Measurements from ENCODE around the gene PTPN2. TPM values are rescaled to one million over a fixed set of nuclear protein-coding genes. Genes with fewer than 3 reads are reported as not detected.

PTPN2 gene
- total RNA-seq, 4 donors from 2014 or later, result 33.1 to 45.3 (median 37.7) TPM

DNA sequence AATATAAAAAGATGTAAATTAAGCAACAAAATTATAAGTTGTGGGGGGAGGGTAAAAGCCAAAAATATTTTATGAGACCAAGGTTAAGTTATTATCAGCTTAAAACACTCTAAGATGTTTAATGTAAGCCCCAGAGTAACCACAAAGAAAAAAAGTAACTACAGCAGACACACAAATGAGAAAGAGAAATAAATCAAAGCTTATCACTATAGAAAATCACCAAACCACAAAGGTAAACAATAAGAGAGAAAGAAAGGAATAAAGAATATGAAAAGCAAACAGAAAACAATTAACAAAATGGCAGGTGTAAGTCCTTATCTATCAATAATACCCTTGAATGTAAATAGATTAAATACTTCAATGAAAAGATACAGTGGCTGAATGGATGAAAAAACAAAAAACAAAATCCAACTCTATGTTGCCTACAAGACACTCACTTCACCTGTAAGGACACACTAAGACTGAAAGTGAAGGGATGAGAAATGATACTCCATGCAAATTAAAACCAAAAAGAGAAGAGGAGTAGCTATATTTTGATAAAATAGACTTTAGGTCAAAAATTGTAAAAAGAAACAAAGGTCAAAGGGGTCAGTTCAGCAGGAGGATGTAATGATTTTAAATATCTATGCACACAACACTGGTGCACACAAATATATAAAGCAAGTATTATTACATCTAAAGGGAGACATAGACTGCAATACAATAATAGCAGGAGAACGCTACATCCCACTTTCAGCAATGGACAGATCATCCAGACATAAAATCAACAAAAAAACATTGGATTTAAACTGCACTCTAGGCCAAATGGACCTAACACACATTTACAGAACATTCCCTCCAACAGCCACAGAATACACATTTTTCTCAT lies 80.7 kb downstream of the PTPN2 start:
- Histone ChIP-seq H3K27ac (no peak overlapping the region), H3K4me3 (replicated peaks in 1 of 3) (no peak overlapping the region), H3K4me1 (no peaks in the 10 kb centered on the region), H3K36me3 (peaks cover 10 to 13% of the 10 kb centered on the region in 2 donors), H3K27me3 (no peaks in the 10 kb centered on the region), H3K9me3 (no peaks in the 10 kb centered on the region)
- WGBS, 2 donors, result 96 to 100% methylated on average over 1 of the region's 1 CpG
- no peak for DNase-seq
- TF ChIP-seq, protein P1, sequence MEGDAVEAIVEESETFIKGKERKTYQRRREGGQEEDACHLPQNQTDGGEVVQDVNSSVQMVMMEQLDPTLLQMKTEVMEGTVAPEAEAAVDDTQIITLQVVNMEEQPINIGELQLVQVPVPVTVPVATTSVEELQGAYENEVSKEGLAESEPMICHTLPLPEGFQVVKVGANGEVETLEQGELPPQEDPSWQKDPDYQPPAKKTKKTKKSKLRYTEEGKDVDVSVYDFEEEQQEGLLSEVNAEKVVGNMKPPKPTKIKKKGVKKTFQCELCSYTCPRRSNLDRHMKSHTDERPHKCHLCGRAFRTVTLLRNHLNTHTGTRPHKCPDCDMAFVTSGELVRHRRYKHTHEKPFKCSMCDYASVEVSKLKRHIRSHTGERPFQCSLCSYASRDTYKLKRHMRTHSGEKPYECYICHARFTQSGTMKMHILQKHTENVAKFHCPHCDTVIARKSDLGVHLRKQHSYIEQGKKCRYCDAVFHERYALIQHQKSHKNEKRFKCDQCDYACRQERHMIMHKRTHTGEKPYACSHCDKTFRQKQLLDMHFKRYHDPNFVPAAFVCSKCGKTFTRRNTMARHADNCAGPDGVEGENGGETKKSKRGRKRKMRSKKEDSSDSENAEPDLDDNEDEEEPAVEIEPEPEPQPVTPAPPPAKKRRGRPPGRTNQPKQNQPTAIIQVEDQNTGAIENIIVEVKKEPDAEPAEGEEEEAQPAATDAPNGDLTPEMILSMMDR (IDR thresholded peaks at IDR 0.05), result no peak
- TF ChIP-seq POLR2A (IDR thresholded peaks at IDR 0.05), result no peak
- intact Hi-C loops (cut with DNase I), result no loop called here

GRCh38 chr18:12802538-12802937 lies 81.5 kb downstream of the PTPN2 start:
- Histone ChIP-seq H3K9me3 (no peaks in the 10 kb centered on the region), H3K27me3 (no peaks in the 10 kb centered on the region), H3K36me3 (peaks cover 10 to 13% of the 10 kb centered on the region in 2 donors), H3K4me3 (replicated peaks in 1 of 3) (no peak overlapping the region), H3K4me1 (no peaks in the 10 kb centered on the region), H3K27ac (no peak overlapping the region)
- DNase-seq, result no peak
- WGBS, 2 donors, result 95% methylated on average over 1 of the region's 1 CpG
- TF ChIP-seq, protein P1 (IDR thresholded peaks at IDR 0.05), result no peak
- TF ChIP-seq POLR2A (IDR thresholded peaks at IDR 0.05), result no peak
- intact Hi-C loops (cut with DNase I), result no loop called here

DNA sequence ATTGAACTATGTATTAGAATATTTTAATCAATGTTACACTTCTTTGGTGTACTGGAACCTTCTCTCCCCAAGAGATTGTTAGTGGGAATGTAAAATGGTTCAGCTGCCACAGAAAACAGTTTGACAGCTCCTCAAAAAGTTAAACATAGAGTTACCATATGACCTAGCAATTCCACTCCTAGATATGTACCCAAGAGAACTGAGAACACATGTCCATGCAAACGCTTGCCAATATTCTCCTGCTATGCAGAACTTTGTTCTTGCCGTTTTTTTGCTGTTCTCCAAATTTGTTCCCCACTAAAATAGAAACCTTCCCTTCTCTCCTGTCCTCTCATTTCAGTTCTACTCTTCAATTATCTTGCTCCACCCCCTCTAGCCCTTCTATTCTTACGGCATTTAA lies 87.6 kb downstream of the PTPN2 start:
- Histone ChIP-seq H3K4me1 (no peaks in the 10 kb centered on the region), H3K4me3 (replicated peaks in 1 of 3) (no peak overlapping the region), H3K36me3 (peaks cover 11 to 12% of the 10 kb centered on the region in 2 donors), H3K27ac (no peak overlapping the region), H3K9me3 (no peaks in the 10 kb centered on the region), H3K27me3 (no peaks in the 10 kb centered on the region)
- DNase-seq, result no peak
- intact Hi-C loops (cut with DNase I), result no loop called here
- TF ChIP-seq POLR2A (IDR thresholded peaks at IDR 0.05), result no peak
- TF ChIP-seq, protein P1 (IDR thresholded peaks at IDR 0.05), result no peak
- 89 to 91% methylated on average over 3 of the region's 3 CpGs for WGBS, 2 donors

DNA sequence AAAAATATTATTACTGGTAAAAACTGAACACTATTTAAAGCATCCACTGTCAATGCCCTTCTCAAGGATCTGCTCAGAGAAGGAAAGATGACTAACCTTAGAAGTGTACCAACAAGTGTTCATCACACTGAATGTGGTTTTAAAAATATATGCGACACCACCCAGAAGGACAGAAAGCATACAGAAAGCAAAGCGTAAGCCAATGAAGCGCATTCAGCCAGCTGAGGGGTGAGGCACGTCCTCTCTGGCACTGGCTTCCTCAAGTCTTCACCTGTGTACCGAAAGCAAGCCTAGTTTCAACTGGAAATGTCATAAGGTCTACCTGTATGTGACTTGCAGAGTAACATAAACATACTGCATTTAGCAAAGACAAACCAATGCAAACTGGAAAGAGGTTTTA lies 92.4 kb downstream of the PTPN2 start:
- Histone ChIP-seq H3K36me3 (peaks cover 2 to 7% of the 10 kb centered on the region in 2 donors), H3K27ac (no peak overlapping the region), H3K4me3 (replicated peaks in 1 of 3) (no peak overlapping the region), H3K4me1 (no peaks in the 10 kb centered on the region), H3K9me3 (no peaks in the 10 kb centered on the region), H3K27me3 (no peaks in the 10 kb centered on the region)
- 97% methylated on average over 5 of the region's 5 CpGs for WGBS, 2 donors
- no peak for TF ChIP-seq POLR2A (IDR thresholded peaks at IDR 0.05)
- TF ChIP-seq, protein P1 (IDR thresholded peaks at IDR 0.05), result no peak
- intact Hi-C loops (cut with DNase I), result no loop called here
- DNase-seq, result no peak

DNA sequence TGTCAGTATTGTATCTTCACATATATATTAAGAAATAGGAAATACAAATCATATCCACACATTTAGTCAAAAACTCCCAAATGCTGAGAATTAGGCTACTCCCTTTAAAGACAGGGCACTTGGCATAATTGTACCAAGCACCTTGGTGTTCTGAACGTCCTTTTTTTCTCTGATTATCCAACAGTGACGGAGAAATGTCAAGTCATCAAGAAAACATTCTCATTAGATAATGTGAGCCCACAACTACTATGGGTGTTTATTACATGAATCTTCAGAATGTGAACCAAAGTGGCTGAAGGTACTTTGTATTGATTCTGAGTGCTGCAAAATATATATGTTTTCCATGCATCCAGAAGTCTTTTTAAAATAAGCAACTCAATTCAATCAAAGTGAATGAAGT lies 97.4 kb downstream of the PTPN2 start:
- Histone ChIP-seq H3K4me1 (no peaks in the 10 kb centered on the region), H3K4me3 (replicated peaks in 1 of 3) (no peak overlapping the region), H3K9me3 (no peaks in the 10 kb centered on the region), H3K27me3 (no peaks in the 10 kb centered on the region), H3K27ac (no peak overlapping the region), H3K36me3 (no peaks in the 10 kb centered on the region)
- no peak for DNase-seq
- 85 to 89% methylated on average over 2 of the region's 2 CpGs for WGBS, 2 donors
- TF ChIP-seq, protein P1 (IDR thresholded peaks at IDR 0.05), result no peak
- no peak for TF ChIP-seq POLR2A (IDR thresholded peaks at IDR 0.05)
- intact Hi-C loops (cut with DNase I), result no loop called here
